Gastroesophageal sphincter (tissue), 4 donors: ENCODE data around the gene NOVA1. TPM values are rescaled to one million over a fixed set of nuclear protein-coding genes. Genes with fewer than 3 reads are reported as not detected.

Experiments used
- ATAC-seq: fragments of 150-250 bp; one replicate; pipeline ENCODE4 v1.9.1; 2016; ENCODE audit warnings: mild to moderate bottlenecking, moderate library complexity
- H3K27ac ChIP-seq, 4 donors: fragments of 200-600 bp; sonication (generic) in 3 of 4; 1 replicate in 3 of 4; 2 replicates in 1 of 4; pipeline ENCODE4 v1.5.1; 2016 to 2019
- H3K27me3 ChIP-seq: fragments of 200-600 bp; sonication (generic); one replicate; pipeline ENCODE4 v1.5.1; 2019
- H3K36me3 ChIP-seq, 2 donors: fragments of 200-600 bp; sonication (generic); one replicate each; pipeline ENCODE4 v1.5.1; 2019; ENCODE audit warnings: control low read depth in 1 of 2
- H3K4me1 ChIP-seq, 3 donors: fragments of 200-600 bp; sonication (generic); 1 replicate in 2 of 3; 2 replicates in 1 of 3; pipeline ENCODE4 v1.5.1; 2016 to 2019; ENCODE audit warnings: control low read depth in 2 of 3
- H3K4me3 ChIP-seq, 2 donors: fragments of 200-600 bp; sonication (generic); one replicate each; pipeline ENCODE4 v1.5.1; 2019; ENCODE audit warnings: mild to moderate bottlenecking in 1 of 2, moderate library complexity in 1 of 2
- H3K9me3 ChIP-seq, 3 donors: fragments of 200-600 bp; sonication (generic); one replicate each; pipeline ENCODE4 v1.5.1; 2017 to 2019; ENCODE audit warnings: control low read depth in 2 of 3
- EP300 ChIP-seq: sonication (generic); formaldehyde crosslinking; IDR thresholded peaks from one replicate; pipeline ENCODE4 v1.6.1; 2017; ENCODE audit warnings: antibody characterized with exemption, mild to moderate bottlenecking
- POLR2A ChIP-seq, 2 donors: fragments of 450-650 bp; IDR thresholded peaks; one replicate each; pipeline ENCODE4 v1.6.1; 2017; ENCODE audit warnings: antibody characterized with exemption in 2 of 2, mild to moderate bottlenecking in 2 of 2, moderate library complexity in 1 of 2
- POLR2AphosphoS5 ChIP-seq: sonication (generic); formaldehyde crosslinking; IDR thresholded peaks from one replicate; pipeline ENCODE4 v1.6.1; 2017; ENCODE audit warnings: antibody characterized with exemption
- WGBS, 2 donors: methylation state at CpG; one replicate each; pipeline ENCODE4 v1.1.5; 2018; ENCODE audit warnings: low coverage in 1 of 2; 5-methylcytosine and 5-hydroxymethylcytosine counted together
- total RNA-seq, 4 donors: library from RNA; depleted of rRNA; stranded (reverse); fragments of >200 nt; gene quantifications; one replicate each; pipeline ENCODE4 v1.1.0, GENCODE V29; 2016
- TF ChIP-seq, protein P1 (sequence below), 4 experiments: fragments of 200-600 bp in 2 of 4; fragments of 450-650 bp in 2 of 4; sonication (generic) in 1 of 4; IDR thresholded peaks; one replicate each; pipeline ENCODE4 v1.5.1; 2017 to 2019; ENCODE audit warnings: antibody characterized with exemption in 4 of 4, mild to moderate bottlenecking in 2 of 4, moderate library complexity in 2 of 4

The NOVA1 gene
- total RNA-seq, 4 donors from 2014 or later = 7.0 to 18.2 (median 12.9) TPM

DNA sequence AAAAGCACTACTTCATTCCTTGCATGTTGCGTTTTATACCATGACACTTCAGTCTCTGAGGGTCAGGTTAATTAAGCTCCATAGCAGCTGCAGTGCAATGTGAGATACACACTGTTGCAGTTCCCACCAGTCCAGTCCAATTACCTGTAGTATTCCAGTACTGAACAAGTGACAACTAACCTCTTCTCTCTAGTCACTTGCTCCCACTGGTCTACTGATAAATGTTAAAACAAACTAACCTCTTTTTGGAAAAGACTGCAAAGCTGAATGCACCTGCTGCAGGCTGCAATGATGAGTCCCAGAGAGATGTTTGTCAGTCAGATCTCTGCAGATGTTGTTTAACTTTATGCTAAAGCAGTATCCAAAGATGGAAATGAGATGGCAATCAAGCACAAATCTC, 7.9 kb downstream of the NOVA1 start:
- Histone ChIP-seq H3K9me3 (no peaks in the 10 kb centered on the region), H3K4me1 (peaks cover 0 to 20% (median 0%) of the 10 kb centered on the region in 3 donors), H3K4me3 (no peak overlapping the region), H3K27ac (no peak overlapping the region), H3K36me3 (no peaks in the 10 kb centered on the region), H3K27me3 (no peaks in the 10 kb centered on the region)
- 80 to 89% methylated on average over 1 of the region's 1 CpG for WGBS, 2 donors
- ATAC-seq = no peak
- TF ChIP-seq EP300 (no peak), POLR2AphosphoS5 (no peak), POLR2A (IDR thresholded peaks at IDR 0.05) (no peak)
- TF ChIP-seq, protein P1, sequence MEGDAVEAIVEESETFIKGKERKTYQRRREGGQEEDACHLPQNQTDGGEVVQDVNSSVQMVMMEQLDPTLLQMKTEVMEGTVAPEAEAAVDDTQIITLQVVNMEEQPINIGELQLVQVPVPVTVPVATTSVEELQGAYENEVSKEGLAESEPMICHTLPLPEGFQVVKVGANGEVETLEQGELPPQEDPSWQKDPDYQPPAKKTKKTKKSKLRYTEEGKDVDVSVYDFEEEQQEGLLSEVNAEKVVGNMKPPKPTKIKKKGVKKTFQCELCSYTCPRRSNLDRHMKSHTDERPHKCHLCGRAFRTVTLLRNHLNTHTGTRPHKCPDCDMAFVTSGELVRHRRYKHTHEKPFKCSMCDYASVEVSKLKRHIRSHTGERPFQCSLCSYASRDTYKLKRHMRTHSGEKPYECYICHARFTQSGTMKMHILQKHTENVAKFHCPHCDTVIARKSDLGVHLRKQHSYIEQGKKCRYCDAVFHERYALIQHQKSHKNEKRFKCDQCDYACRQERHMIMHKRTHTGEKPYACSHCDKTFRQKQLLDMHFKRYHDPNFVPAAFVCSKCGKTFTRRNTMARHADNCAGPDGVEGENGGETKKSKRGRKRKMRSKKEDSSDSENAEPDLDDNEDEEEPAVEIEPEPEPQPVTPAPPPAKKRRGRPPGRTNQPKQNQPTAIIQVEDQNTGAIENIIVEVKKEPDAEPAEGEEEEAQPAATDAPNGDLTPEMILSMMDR (IDR thresholded peaks at IDR 0.05) = no peak

DNA sequence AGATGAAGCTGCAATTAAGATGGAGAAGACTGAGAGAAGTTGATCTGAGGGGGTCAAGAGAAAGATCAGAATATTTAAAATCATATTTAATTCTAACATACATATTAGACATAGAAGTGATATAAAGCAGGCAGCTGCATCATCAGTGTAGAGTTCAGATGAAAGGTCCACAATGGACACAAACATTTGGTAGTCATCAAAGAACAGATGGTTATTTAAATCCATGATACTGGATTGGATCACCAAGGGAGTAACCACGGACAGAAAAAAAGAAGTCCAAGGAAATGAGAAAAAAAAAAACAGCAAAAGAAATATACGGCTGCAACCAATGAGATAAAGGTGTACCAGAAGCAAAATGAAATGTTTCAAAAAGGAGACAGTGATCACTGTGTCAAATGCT, 20.1 kb downstream of the NOVA1 start:
- ATAC-seq = no peak

DNA sequence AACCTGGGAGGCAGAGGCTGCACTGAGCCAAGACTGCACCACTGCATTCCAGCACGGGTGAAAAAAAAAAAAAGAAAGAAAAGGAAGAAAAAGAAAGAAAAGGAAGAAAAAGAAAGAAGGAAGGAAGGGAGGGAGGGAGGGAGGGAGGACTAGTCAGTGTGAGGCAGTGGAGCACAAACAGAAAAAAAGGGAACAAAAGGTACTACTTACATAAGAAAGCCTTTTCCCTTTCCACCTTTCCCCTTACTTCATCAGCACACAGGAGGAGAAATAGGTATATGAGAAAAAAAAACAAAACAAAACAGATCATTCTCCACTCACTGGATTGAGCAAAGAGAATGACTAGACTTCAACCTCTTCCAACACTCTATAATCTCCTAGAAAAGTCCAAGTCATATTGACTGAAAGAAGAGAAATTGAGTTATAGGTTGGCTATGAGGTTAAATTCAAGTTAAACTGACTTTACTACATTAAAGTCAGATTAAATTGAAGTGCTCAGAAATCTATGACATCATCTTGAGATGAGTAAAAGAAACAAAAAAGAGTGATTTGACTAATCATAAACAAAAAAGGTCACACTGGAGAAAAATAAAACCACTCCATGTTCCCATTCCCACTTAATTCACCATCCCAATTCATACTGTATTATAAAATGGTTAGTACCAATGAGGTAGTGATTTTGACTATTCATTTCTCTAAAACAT, 43.6 kb downstream of the NOVA1 start:
- Histone ChIP-seq H3K4me1 (peaks cover 0 to 8% (median 0%) of the 10 kb centered on the region in 3 donors), H3K27me3 (no peaks in the 10 kb centered on the region), H3K27ac (no peak overlapping the region), H3K36me3 (no peaks in the 10 kb centered on the region), H3K9me3 (no peaks in the 10 kb centered on the region), H3K4me3 (no peak overlapping the region)
- WGBS, 2 donors = 57% methylated on average over 1 of the region's 1 CpG; no CpG with 5 or more reads in 1 of the 2 donors
- ATAC-seq = no peak
- TF ChIP-seq POLR2A (IDR thresholded peaks at IDR 0.05) (no peak), POLR2AphosphoS5 (no peak), EP300 (no peak)
- TF ChIP-seq, protein P1 (IDR thresholded peaks at IDR 0.05) = no peak

More for the DNA sequence above, 20.1 kb downstream of the NOVA1 start:
- 60 to 66% methylated on average over 2 of the region's 2 CpGs for WGBS, 2 donors
- Histone ChIP-seq H3K4me1 (no peaks in the 10 kb centered on the region), H3K27me3 (no peaks in the 10 kb centered on the region), H3K36me3 (no peaks in the 10 kb centered on the region), H3K4me3 (no peak overlapping the region), H3K9me3 (no peaks in the 10 kb centered on the region), H3K27ac (no peak overlapping the region)
- no peak for TF ChIP-seq EP300
- no peak for TF ChIP-seq POLR2A (IDR thresholded peaks at IDR 0.05)
- no peak for TF ChIP-seq POLR2AphosphoS5
- TF ChIP-seq, protein P1 (IDR thresholded peaks at IDR 0.05) = no peak

DNA sequence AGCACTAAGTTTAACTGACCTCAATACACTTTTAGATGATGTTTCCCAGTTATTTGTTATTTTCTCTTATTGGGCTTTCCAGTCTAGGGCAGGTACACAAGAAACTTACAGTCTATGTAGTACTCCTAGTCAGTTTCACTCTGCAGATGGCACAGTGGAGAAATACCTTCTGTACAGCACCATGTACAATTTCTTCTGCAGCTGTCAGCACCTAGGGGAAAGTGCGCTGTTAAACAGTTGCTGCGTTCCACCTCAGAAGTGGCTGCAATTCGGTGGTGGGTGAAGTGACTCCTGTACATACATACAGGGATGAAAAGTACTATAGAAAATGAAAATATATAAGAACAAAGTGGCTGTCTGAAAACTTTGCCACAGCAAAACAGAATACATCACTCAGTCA, 48.3 kb downstream of the NOVA1 start:
- H3K4me3 ChIP-seq = no peak overlapping the region
- no peak for ATAC-seq
- H3K27ac ChIP-seq = no peak overlapping the region
- peaks cover 0 to under 1% (median 0%) of the 10 kb centered on the region in 3 donors for H3K4me1 ChIP-seq
- H3K36me3 ChIP-seq = no peaks in the 10 kb centered on the region
- 92% methylated on average over 3 of the region's 3 CpGs; no CpG with 5 or more reads in 1 of the 2 donors for WGBS, 2 donors
- no peak for TF ChIP-seq POLR2AphosphoS5
- TF ChIP-seq EP300 = no peak
- TF ChIP-seq, protein P1 (IDR thresholded peaks at IDR 0.05) = no peak
- no peak for TF ChIP-seq POLR2A (IDR thresholded peaks at IDR 0.05)
- H3K27me3 ChIP-seq = no peaks in the 10 kb centered on the region
- H3K9me3 ChIP-seq = no peaks in the 10 kb centered on the region

DNA sequence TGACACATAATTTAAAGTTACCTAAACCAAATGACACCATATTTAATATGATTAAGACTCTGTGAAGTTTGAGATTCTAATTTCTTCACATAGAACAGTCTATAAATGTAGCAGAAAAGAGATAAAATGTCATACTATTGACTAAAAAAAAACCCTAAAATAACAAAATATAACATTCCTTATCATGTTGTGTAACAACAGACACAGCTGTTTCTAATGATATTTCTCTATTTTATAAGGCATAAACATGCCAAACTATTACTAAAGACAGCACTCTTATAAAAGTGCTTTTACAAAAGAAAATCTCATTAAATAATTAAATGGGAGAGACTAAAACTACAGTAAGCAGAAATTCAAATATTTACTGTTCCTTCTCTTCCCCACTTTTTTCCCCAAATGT, 49.4 kb downstream of the NOVA1 start:
- ATAC-seq = no peak
- Histone ChIP-seq H3K4me1 (no peaks in the 10 kb centered on the region), H3K27me3 (no peaks in the 10 kb centered on the region), H3K27ac (no peak overlapping the region), H3K9me3 (no peaks in the 10 kb centered on the region), H3K4me3 (no peak overlapping the region), H3K36me3 (no peaks in the 10 kb centered on the region)
- no peak for TF ChIP-seq POLR2A (IDR thresholded peaks at IDR 0.05)
- no peak for TF ChIP-seq POLR2AphosphoS5
- TF ChIP-seq, protein P1 (IDR thresholded peaks at IDR 0.05) = no peak
- no peak for TF ChIP-seq EP300
